K562 (cell line): ENCODE data around the gene THEM5. TPM values are rescaled to one million over a fixed set of nuclear protein-coding genes. Genes with fewer than 3 reads are reported as not detected.

Experiments used
- ARID3B ChIP-seq: fragments of 250-450 bp; sonication (Bioruptor Pico); IDR thresholded peaks from 2 replicates; pipeline ENCODE4 v1.4.0; 2020; ENCODE audit warnings: borderline replicate concordance
- ATF6 ChIP-seq: sonication (generic); formaldehyde crosslinking; IDR thresholded peaks from 2 replicates; pipeline ENCODE4 v1.4.0; 2020; ENCODE audit warnings: mild to moderate bottlenecking, missing genetic modification reagents
- CC2D1A ChIP-seq: fragments of 450-650 bp; IDR thresholded peaks from 2 replicates; pipeline ENCODE4 v1.6.1; 2017; ENCODE audit warnings: mild to moderate bottlenecking
- CEBPG ChIP-seq, 3 experiments: fragments of 200-800 bp in 1 of 3; sonication (Bioruptor generic) in 1 of 3; sonication (generic) in 1 of 3; formaldehyde crosslinking in 1 of 3; IDR thresholded peaks in 2 of 3; conservative IDR thresholded peaks in 1 of 3; 2 replicates each; pipeline versions ENCODE4 v1.6.1 to v1.8.0; 2016 to 2022; ENCODE audit warnings: missing compliant biosample characterization in 2 of 3, missing genetic modification characterization in 2 of 3, mild to moderate bottlenecking in 1 of 3, missing genetic modification reagents in 1 of 3
- ELK1 ChIP-seq: sonication (generic); formaldehyde crosslinking; IDR thresholded peaks from 2 replicates; pipeline ENCODE4 v1.8.1; 2022; ENCODE audit warnings: missing genetic modification reagents
- ETV6 ChIP-seq, 3 experiments: fragments of 150-350 bp in 1 of 3; sonication (generic) in 1 of 3; formaldehyde crosslinking in 1 of 3; IDR thresholded peaks; 2 replicates each; pipeline versions ENCODE4 v1.6.1 to v1.8.0; 2014 to 2022; ENCODE audit warnings: borderline replicate concordance in 2 of 3, low read depth in 2 of 3, antibody characterized with exemption in 1 of 3, low read length in 1 of 3, mild to moderate bottlenecking in 1 of 3, missing genetic modification reagents in 1 of 3
- HDAC3 ChIP-seq: fragments of 450-650 bp; IDR thresholded peaks from 2 replicates; pipeline ENCODE4 v1.6.1; 2018; ENCODE audit warnings: borderline replicate concordance, mild to moderate bottlenecking, moderate library complexity; ENCODE audit not compliant: partially characterized antibody
- MAFF ChIP-seq: IDR thresholded peaks from 2 replicates; pipeline ENCODE4 v1.6.1; 2012; ENCODE audit warnings: low read length, improper control_type of control experiment
- NKRF ChIP-seq: fragments of 450-650 bp; IDR thresholded peaks from 2 replicates; pipeline ENCODE4 v1.6.1; 2016; ENCODE audit warnings: borderline replicate concordance
- PBX2 ChIP-seq, 2 experiments: IDR thresholded peaks in 1 of 2; conservative IDR thresholded peaks in 1 of 2; 2 replicates each; pipeline ENCODE4 v1.6.1; 2016; ENCODE audit warnings: low read depth in 2 of 2, mild to moderate bottlenecking in 1 of 2, missing compliant biosample characterization in 1 of 2, missing genetic modification characterization in 1 of 2, moderate library complexity in 1 of 2
- RUNX1 ChIP-seq: sonication (generic); IDR thresholded peaks from 2 replicates; pipeline ENCODE4 v1.6.1; 2016; ENCODE audit warnings: antibody characterized with exemption, low read depth
- SPI1 ChIP-seq: IDR thresholded peaks from 2 replicates; pipeline ENCODE4 v1.6.1; 2011; ENCODE audit warnings: low read depth, low read length, control low read depth, borderline replicate concordance
- SRSF9 ChIP-seq: fragments of 200-400 bp; formaldehyde crosslinking; IDR thresholded peaks from 2 replicates; pipeline ENCODE4 v1.6.1; 2017; ENCODE audit warnings: low read depth, low read length, borderline replicate concordance
- XRCC3 ChIP-seq: fragments of 450-650 bp; IDR thresholded peaks from 2 replicates; pipeline ENCODE4 v1.6.1; 2017; ENCODE audit warnings: mild to moderate bottlenecking, moderate library complexity
- ZNF384 ChIP-seq: IDR thresholded peaks from 2 replicates; pipeline ENCODE4 v1.6.1; 2012; ENCODE audit warnings: low read depth, low read length, improper control_type of control experiment
- ZNF511 ChIP-seq: sonication (generic); formaldehyde crosslinking; IDR thresholded peaks from 2 replicates; pipeline ENCODE4 v1.8.0; 2022; ENCODE audit warnings: mild to moderate bottlenecking, missing genetic modification reagents
- polyA plus RNA-seq, 8 experiments: library from polyadenylated mRNA; depleted of rRNA in 4 of 8; stranded (reverse) in 5 of 8; unstranded in 3 of 8; fragments of >200 nt; fragmentation: Nextera tagmentation in 2 of 8; fragmentation: Illumina TruSeq in 1 of 8; extraction: Ambion mirVana in 2 of 8; extraction: Trizol in 1 of 8; gene quantifications; 2 replicates each; pipeline versions ENCODE4 v1.2.1 to v1.2.3, GENCODE V29; 2011 to 2014; ENCODE audit warnings: inconsistent platforms in 1 of 8, missing spikeins in 1 of 8
- total RNA-seq, 7 experiments: library from RNA; depleted of rRNA in 6 of 7; stranded (reverse); fragments of >200 nt in 6 of 7; fragmentation: Illumina TruSeq in 2 of 7; extraction: Trizol in 2 of 7; gene quantifications; 2 replicates each; pipeline versions ENCODE4 v1.2.1 to v1.2.3, GENCODE V29; 2011 to 2021; ENCODE audit warnings: low replicate concordance in 1 of 7

The THEM5 gene
- total and polyA plus RNA-seq, 9 of the 15 experiments (the other 6 are each of a cell fraction or from before 2014, with no cell fraction given): not detected

- TF ChIP-seq PBX2 (CRISPR knock-in tag; IDR thresholded peaks at IDR 0.05; ENCODE audit: low read depth) (no peak; the same call in 1 of the 2 replicates), PBX2 (tag; conservative IDR thresholded peaks at IDR 0.05; ENCODE audit: low read depth) (peak; percentile 87), RUNX1 (no peak), SRSF9 (no peak), CEBPG (CRISPR knock-in tag; IDR thresholded peaks at IDR 0.05) (no peak), CEBPG (tag; conservative IDR thresholded peaks at IDR 0.05 in 1 of 2, IDR thresholded peaks at IDR 0.05 in 1 of 2) (no peak), HDAC3 (no peak), ZNF511 (CRISPR knock-in tag) (no peak), CC2D1A (no peak), ELK1 (CRISPR knock-in tag) (no peak), ATF6 (CRISPR knock-in tag) (no peak), XRCC3 (no peak), ETV6 (IDR thresholded peaks at IDR 0.05; ENCODE audit: borderline replicate concordance in 1 of 2, low read depth in 2 of 2, low read length in 1 of 2) (no peak), ETV6 (CRISPR knock-in tag; IDR thresholded peaks at IDR 0.05; ENCODE audit: borderline replicate concordance) (no peak), ARID3B (CRISPR knock-in tag) (no peak), NKRF (no peak), MAFF (peak; percentile 90), SPI1 (no peak), ZNF384 (no peak)
These were observed 9.1 kb upstream of the THEM5 start (continued) for GRCh38 chr1:151862604-151863003.
